OCI-LY1 (cell line): ENCODE results near the gene POU2F2.
A peak's percentile ranks its signal among the peaks of the same experiment; 100 is the strongest.

Experiments used
- H2AFZ ChIP-seq: fragments of 200-600 bp; sonication (generic), shearing (Covaris generic); 2 replicates; pipeline ENCODE4 v1.6.0; 2014; ENCODE audit warnings: antibody characterized with exemption, mild to moderate bottlenecking, low read length
- H3F3A ChIP-seq: fragments of 200-600 bp; sonication (generic), shearing (Covaris generic); 2 replicates; pipeline ENCODE4 v1.6.0; 2014; ENCODE audit warnings: mild to moderate bottlenecking, antibody characterized with exemption, low read length, moderate library complexity; ENCODE audit not compliant: insufficient read depth
- H3K27ac ChIP-seq: fragments of 200-600 bp; sonication (generic); 2 replicates; pipeline ENCODE4 v1.5.1; 2014; ENCODE audit warnings: low read length, mixed run types, mild to moderate bottlenecking, low read depth; ENCODE audit not compliant: poor library complexity, severe bottlenecking
- H3K27me3 ChIP-seq: fragments of 200-600 bp; sonication (generic); 2 replicates; pipeline ENCODE4 v1.6.0; 2014; ENCODE audit warnings: antibody characterized with exemption, mild to moderate bottlenecking, low read length, moderate library complexity; ENCODE audit not compliant: insufficient read depth
- H3K36me3 ChIP-seq: fragments of 200-600 bp; sonication (generic); 2 replicates; pipeline ENCODE4 v1.6.1; 2014; ENCODE audit warnings: mild to moderate bottlenecking, antibody characterized with exemption, low read length, moderate library complexity, mixed read lengths; ENCODE audit not compliant: insufficient read depth
- H3K4me1 ChIP-seq: fragments of 200-600 bp; sonication (generic); 2 replicates; pipeline ENCODE4 v1.5.1; 2014; ENCODE audit warnings: mild to moderate bottlenecking, low read length, moderate library complexity; ENCODE audit not compliant: insufficient read depth, severe bottlenecking
- H3K4me2 ChIP-seq: fragments of 200-600 bp; sonication (generic), shearing (Covaris generic); 2 replicates; pipeline ENCODE4 v1.6.1; 2014; ENCODE audit warnings: low read length
- H3K4me3 ChIP-seq: fragments of 200-600 bp; sonication (generic); 2 replicates; pipeline ENCODE4 v1.5.1; 2014; ENCODE audit warnings: low read length, low read depth, mild to moderate bottlenecking, mixed read lengths; ENCODE audit not compliant: poor library complexity, severe bottlenecking
- H3K79me2 ChIP-seq: fragments of 200-600 bp; shearing (Covaris generic); 2 replicates; pipeline ENCODE4 v1.6.1; 2016; ENCODE audit warnings: mixed run types, low read length, mixed read lengths; ENCODE audit not compliant: insufficient read depth
- H3K9ac ChIP-seq: fragments of 200-600 bp; sonication (generic), shearing (Covaris generic); 2 replicates; pipeline ENCODE4 v1.6.1; 2014; ENCODE audit warnings: mild to moderate bottlenecking, low read length, mixed read lengths
- H3K9me2 ChIP-seq: fragments of 200-600 bp; sonication (generic), shearing (Covaris generic); 2 replicates; pipeline ENCODE4 v1.6.1; 2014; ENCODE audit warnings: low read depth, mild to moderate bottlenecking, low read length, mixed read lengths
- H3K9me3 ChIP-seq: fragments of 200-600 bp; shearing (Covaris generic); 2 replicates; pipeline ENCODE4 v1.6.1; 2014; ENCODE audit warnings: low read length, mixed read lengths
- H4K20me1 ChIP-seq: fragments of 200-600 bp; sonication (generic), shearing (Covaris generic); 2 replicates; pipeline ENCODE4 v1.6.0; 2016; ENCODE audit warnings: mild to moderate bottlenecking, low read length; ENCODE audit not compliant: insufficient read depth
- EZH2 ChIP-seq: fragments of 200-600 bp; sonication (generic), shearing (Covaris generic); IDR thresholded peaks from 2 replicates; pipeline ENCODE4 v1.8.0; 2017; ENCODE audit warnings: borderline replicate concordance, mixed run types, mild to moderate bottlenecking, antibody characterized with exemption, low read length, moderate library complexity, mixed read lengths
- TF ChIP-seq, protein P1 (sequence below): fragments of 200-600 bp; sonication (generic), shearing (Covaris generic); IDR thresholded peaks from 2 replicates; pipeline ENCODE4 v1.5.1; 2017; ENCODE audit warnings: mild to moderate bottlenecking, antibody characterized with exemption, low read length, moderate library complexity, mixed read lengths

The POU2F2 gene

DNA sequence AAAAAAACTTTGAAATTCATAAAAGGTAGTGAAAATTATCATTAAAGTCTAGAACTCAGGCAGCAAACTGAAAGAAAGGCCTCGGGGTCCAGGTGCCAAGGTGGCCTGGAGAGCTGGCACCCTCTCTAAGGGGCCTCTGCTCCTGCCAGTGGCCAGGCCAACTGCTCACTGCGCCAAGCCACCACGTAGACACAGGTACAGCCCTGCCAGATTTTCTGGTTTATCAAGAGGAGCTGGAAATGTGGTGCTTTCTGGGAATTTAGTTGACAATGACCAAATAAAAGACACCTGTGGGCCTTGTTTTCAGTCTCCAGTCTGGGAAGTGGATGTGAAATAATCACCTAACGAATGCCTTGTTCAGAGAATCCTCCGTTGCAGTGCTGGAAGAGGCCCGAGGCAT, 33.5 kb downstream of the POU2F2 start:
- Histone ChIP-seq H3F3A (no peaks in the 10 kb centered on the region), H3K4me2 (no peak overlapping the region), H3K4me1 (no peaks in the 10 kb centered on the region), H3K9me3 (no peaks in the 10 kb centered on the region), H3K27me3 (no peaks in the 10 kb centered on the region), H3K27ac (no peak overlapping the region), H3K9ac (no peak overlapping the region), H4K20me1 (no peaks in the 10 kb centered on the region), H3K4me3 (no peak overlapping the region), H3K79me2 (no peaks in the 10 kb centered on the region), H3K36me3 (peaks cover 28% of the 10 kb centered on the region), H3K9me2 (no peaks in the 10 kb centered on the region), H2AFZ (no peak overlapping the region)
- no peak for TF ChIP-seq EZH2
- TF ChIP-seq, protein P1, sequence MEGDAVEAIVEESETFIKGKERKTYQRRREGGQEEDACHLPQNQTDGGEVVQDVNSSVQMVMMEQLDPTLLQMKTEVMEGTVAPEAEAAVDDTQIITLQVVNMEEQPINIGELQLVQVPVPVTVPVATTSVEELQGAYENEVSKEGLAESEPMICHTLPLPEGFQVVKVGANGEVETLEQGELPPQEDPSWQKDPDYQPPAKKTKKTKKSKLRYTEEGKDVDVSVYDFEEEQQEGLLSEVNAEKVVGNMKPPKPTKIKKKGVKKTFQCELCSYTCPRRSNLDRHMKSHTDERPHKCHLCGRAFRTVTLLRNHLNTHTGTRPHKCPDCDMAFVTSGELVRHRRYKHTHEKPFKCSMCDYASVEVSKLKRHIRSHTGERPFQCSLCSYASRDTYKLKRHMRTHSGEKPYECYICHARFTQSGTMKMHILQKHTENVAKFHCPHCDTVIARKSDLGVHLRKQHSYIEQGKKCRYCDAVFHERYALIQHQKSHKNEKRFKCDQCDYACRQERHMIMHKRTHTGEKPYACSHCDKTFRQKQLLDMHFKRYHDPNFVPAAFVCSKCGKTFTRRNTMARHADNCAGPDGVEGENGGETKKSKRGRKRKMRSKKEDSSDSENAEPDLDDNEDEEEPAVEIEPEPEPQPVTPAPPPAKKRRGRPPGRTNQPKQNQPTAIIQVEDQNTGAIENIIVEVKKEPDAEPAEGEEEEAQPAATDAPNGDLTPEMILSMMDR = no peak

DNA sequence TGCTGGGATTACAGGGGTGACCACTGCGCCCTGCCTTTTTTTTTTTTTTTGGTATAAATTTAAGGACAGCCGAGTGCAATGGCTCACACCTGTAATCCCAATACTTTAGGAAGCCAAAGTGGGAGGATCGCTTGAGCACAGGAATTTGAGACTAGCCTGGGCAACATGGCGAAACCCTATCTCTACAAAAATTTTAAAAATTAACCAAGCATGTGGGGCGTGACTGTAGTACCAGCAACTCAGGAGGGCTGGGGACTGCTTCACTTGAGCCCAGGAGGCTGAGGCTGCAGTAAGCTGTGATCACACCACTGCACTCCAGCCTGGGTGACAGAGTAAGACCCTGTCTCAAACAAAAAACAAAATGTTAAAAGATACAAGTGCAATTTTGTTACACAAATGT, 34.8 kb downstream of the POU2F2 start:
- H3K9me3 ChIP-seq = no peaks in the 10 kb centered on the region
- H3K79me2 ChIP-seq = no peaks in the 10 kb centered on the region
- H3F3A ChIP-seq = no peaks in the 10 kb centered on the region
- TF ChIP-seq, protein P1 = no peak
- TF ChIP-seq EZH2 = no peak
- H3K9me2 ChIP-seq = no peaks in the 10 kb centered on the region
- H3K4me1 ChIP-seq = no peaks in the 10 kb centered on the region
- no peaks in the 10 kb centered on the region for H3K27me3 ChIP-seq
- no peaks in the 10 kb centered on the region for H4K20me1 ChIP-seq
- no peak overlapping the region for H3K4me2 ChIP-seq
- no peak overlapping the region for H3K27ac ChIP-seq
- H2AFZ ChIP-seq = no peak overlapping the region
- H3K36me3 ChIP-seq = peaks cover 30% of the 10 kb centered on the region; the same call in 1 of the 2 replicates
- H3K4me3 ChIP-seq = no peak overlapping the region
- H3K9ac ChIP-seq = no peak overlapping the region

DNA sequence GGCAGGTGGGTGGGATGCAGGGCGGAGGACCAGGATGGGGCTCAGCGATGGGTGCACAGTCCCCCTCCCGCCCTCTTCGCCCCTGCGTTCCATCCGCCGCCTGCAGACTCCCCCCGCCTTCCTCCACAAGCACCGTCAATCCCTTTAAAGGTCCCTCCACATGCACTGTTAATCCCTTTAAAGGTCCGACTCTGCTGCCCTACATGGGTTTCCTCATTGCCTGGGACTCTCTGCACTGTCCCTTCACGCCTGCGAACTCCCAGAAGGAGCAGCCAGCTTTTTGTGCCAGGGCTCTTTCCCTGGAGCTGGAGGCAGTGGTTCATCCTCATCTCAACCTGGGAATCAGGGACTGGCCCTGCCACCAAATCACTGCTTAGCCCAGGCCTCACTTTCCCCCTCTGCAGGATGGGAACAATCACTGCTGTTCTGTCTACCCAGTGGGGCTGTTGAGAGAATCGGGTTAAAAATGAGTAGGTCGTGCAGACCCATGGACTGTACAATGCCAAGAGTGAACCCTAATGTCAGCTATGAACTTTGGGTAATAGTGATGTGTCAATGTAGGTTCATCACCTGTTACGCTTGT, 35.9 kb downstream of the POU2F2 start:
- Histone ChIP-seq H3K79me2 (no peaks in the 10 kb centered on the region), H3K27ac (no peak overlapping the region), H3K9me3 (no peaks in the 10 kb centered on the region), H3K4me3 (no peak overlapping the region), H4K20me1 (no peaks in the 10 kb centered on the region), H3K9me2 (no peaks in the 10 kb centered on the region), H3K4me1 (no peaks in the 10 kb centered on the region), H3K36me3 (peaks cover 29% of the 10 kb centered on the region; the same call in 1 of the 2 replicates), H3F3A (no peaks in the 10 kb centered on the region), H2AFZ (no peak overlapping the region), H3K4me2 (no peak overlapping the region), H3K27me3 (no peaks in the 10 kb centered on the region), H3K9ac (no peak overlapping the region)
- no peak for TF ChIP-seq EZH2
- TF ChIP-seq, protein P1 = peak; percentile 9; the same call in 1 of the 2 replicates
